Stimulated activated CD4-positive, alpha-beta T cell treated with anti-CD3 and anti-CD28 coated beads, Interleukin-2, amount 100 ng/mL, for 24 hours (primary cell): ENCODE data around the gene C5.
"Not testable (repeated sequence)": the region's sequence is repeated elsewhere in the genome, so short reads cannot be mapped to it uniquely, and the experiment has no call there.

Experiments
- DNase-seq, 2 donors: peaks; one replicate each; pipeline ENCODE4 v3.0.0-alpha.2; 2020

The C5 gene

GRCh38 chr9:121050128-121050988, at the start of gene C5:
Gene C5, minus strand, starts transcription at chr9:121050275. Its CDS starts 29 bp downstream, at chr9:121050246.
- DNase-seq: no peak

DNA sequence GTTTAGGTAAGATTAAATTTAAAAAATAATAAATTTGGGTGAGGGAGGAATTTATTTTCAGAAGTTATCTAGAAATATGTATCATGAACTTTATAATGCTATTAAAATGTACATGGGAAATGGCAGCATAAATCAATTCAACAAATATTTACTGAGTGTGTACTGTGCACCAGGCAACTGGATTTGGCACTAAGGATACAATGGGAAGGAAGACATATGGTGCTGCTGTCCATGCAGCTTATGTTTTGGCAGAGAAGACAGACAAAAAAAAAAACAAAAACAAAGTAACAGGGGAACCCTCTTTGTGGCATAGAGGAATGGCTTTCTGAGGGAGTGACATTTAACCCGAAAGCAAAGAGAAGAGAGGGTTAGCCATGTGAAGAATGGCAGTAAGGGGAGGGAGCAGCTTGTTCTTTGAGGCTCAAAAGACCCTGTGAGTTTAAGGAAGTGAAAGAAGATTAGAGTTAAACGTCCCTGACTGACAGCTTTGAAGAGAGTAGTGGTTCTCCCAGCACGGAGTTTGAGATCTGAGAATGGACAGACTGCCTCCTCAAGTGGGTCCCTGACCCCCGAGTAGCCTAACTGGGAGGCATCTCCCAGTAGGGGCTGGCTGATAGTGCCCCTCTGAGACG, 48.6 kb upstream of the C5 start:
- DNase-seq: no peak

GRCh38 chr9:121095057-121095456, 45.0 kb upstream of the C5 start:
- DNase-seq: no peak

DNA sequence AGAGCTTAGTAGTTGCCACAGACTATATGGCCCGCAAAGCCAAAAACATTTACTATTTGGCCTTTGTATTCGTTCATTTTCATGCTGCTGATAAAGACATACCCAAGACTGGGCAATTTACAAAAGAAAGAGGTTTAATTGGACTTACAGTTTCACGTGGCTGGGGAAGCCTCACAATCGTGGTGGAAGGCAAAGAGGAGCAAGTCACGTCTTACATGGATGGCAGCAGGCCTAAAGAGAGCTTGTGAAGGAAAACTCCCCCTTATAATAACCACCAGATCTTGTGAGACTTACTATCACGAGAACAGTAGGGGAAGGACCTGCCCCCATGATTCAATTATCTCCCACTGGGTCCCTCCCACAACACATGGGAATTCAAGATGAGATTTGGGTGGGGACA, 40.7 kb upstream of the C5 start:
- DNase-seq: not testable (repeated sequence)

DNA sequence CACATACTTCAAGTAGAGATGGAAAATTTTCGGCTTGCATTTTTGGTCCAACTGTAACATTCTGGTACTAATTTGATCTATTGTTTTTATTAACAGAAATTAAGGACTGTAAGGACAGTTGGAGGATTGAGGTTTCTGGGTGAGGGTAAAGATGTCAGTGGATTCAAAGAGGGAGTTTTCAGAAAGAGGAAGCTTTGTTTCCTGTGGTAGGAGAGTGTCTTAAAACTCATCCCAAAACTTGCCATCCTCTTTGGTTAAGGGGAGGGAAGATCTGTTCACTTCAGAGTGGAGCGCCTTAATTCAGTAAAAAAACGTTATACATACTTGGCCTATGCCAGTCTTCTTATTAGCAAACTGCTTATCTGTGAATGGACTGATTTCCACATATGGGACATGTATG, 38.5 kb upstream of the C5 start:
- DNase-seq: no peak

DNA sequence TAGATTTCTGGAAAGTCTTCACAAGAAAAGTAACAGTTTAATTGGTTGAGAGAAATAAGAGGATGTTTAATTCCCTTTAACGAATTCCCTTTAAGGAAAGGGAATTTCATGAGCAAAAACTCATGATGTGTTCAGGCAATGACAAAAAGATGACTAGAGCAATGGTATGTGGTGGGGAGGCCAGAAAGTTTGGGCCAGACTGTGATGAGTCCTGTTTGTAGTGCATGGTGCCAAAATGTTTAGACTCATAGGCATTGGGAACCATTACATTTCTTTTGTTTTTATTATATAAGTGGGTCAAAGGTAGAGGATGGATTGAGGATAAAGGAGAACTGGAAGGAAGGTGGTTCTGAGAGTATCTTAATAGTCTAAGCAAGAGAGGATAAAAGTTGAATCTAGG, 35.6 kb upstream of the C5 start:
- no peak for DNase-seq

- no peak for DNase-seq
Observed at GRCh38 chr9:121082075-121082474, 32.0 kb upstream of the C5 start.

DNA sequence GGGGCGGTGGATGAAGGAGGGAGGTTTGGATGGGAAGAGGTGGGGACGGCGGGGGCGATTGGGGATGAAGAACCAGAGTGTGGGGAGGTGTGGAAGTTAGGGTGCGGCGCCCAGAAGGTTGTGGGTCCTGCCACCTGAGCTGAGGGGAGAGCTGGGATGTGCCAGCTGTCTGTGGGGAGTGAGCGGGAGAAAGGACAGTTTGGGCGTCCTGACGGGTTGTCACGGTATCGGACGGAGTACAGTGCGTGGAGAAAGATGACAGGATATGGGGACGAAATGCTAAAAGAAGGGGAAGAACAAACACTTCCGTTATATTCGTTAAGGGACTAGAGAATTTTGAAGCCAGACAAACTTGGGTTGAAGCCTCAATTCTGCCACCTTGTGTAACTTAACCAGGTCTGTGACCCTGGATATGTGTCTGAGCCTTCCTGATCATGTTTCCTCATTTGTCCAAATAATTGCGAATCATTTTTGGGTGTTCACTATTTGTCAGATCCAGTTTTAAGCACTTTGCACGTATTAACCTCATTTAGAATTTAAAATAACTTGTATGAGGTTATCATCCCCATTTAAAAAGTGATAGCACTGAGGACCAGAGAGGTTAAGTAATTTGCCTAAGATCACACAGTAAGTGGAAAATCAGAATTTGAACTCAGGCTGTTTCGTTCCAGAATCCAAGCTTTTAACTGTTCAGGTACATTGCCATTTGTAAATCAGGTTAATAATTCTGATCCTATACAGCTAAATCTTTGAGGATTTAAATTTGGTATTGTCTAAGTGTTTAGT, 25.4 kb upstream of the C5 start:
- DNase-seq: no peak

- DNase-seq: peak; percentile 92 to 95
Observed at GRCh38 chr9:121074370-121075250, 24.5 kb upstream of the C5 start, which contains the start of gene CNTRL. Gene CNTRL, plus strand, starts transcription at chr9:121074955. Its CDS starts 13,372 bp downstream, at chr9:121088327.

DNA sequence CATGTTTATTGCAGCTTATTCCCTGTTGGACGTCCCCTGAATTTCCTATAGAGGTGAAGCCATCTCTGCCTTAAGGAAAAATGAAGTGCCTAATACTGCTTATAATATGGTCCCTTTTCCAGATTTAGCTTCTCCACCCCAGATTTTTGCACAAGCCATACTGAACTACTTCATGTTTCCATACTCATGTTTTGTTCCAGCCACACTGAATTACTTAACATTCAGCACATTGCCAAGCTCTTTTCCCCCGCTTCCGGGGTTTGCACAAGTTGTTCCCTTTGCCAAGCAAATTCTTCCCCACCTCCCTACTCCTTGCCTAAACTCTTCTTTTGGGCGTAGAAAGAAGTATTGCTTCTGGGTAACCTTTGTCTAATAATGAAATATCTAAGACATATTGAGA, 23.0 kb upstream of the C5 start:
- no peak for DNase-seq

GRCh38 chr9:121071756-121072421, 21.8 kb upstream of the C5 start:
- peak; percentile 23 to 36 for DNase-seq

- peak in 1 of 2 donors; percentile 26 for DNase-seq
Observed at GRCh38 chr9:121071370-121071755, 21.3 kb upstream of the C5 start.

GRCh38 chr9:121069396-121069795, 19.3 kb upstream of the C5 start:
- no peak for DNase-seq

DNA sequence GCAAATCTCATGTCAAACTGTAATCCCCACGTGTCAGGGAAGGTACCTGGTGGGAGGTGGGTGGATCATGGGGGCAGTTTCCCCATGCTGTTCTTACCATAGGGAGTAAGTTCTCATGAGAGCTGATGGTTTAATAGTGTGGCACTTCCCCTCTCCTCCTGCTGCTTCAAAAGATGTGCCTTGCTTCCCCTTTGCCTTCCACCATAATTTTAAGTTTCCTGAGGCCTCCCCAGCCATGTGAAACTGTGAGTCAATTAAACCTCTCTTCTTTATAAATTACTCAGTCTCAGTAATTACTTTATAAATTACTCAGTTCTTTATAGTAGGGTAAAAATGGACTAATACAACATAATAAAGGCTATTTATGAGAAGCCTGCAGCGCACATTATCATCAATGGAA, 17.6 kb upstream of the C5 start:
- DNase-seq: no peak

- no peak for DNase-seq
Observed at GRCh38 chr9:121066850-121067249, 16.8 kb upstream of the C5 start.

DNA sequence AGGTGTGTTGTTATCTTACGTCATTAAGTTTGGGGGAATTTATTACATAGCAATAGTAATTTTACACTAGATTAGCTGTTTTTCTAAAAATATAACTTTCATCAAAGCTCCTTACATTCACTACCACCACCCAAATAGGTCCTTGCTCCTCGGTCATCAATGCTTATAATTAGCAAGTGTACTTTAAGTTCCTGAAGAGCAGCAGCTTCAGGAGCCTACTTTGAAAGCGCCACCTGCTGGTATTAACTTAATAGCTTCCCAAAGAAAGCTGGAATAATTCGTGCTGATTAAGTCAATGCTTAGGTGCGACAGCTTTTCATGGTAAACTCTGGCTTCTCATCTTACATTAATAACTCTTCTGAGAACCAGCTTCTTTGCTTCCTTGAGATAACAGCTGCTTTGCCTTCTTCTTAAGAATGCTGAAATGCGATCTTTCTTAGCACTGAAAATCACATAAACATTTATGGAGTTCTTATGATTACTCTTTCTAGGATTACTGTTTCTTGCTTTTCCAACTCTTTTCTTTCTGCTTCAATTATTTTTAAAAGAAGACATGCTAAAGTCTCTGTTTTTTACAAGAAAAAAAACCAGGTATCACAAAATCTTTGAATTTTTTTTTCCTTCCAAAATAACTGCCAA, 10.0 kb upstream of the C5 start:
- DNase-seq: peak in 1 of 2 donors; percentile 27

DNA sequence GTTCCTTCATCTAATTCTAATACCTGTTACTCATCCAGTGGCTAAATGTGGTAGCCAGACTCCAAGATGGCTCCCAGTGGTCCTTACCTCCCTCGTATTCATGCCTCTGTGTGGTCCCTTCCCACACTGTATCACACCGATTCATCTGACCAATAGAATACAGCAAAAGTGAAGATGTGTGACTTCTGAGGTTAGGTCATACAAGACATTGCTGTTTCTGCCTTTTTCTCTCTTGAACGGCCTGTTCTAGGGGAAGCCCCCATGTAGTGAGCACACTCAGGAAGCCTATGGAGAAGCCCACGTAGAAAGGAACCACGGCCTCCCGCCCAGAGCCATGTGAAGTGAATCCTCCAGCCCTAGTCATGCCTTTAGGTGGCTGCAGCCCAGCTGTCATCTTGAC, 9.4 kb upstream of the C5 start:
- no peak for DNase-seq

- DNase-seq: no peak
Observed at GRCh38 chr9:121057821-121058220, 7.7 kb upstream of the C5 start.

GRCh38 chr9:121055642-121056143, 5.6 kb upstream of the C5 start:
- DNase-seq: no peak

- no peak for DNase-seq
Observed at GRCh38 chr9:121053544-121053943, 3.5 kb upstream of the C5 start.

DNA sequence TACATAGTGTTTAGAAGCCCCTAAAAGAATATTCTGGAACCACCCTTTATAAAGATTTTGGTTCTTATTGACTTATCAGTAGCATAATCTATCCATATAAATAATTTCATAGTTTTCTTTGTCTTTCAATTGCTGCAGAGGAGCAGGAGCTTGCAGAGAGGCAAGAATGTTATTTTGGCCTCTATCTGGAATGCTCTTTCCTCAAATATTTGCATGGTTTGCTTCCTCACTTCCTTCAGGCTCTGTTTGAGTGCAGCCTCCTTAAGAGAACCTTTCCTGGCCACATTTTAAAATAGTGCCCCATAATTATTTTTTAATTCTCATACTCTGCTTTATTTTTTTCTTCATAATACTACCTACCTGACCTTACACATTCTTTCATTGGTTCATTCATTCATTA, 1.5 kb downstream of the C5 start:
- DNase-seq: no peak
